ENCODE results near the gene ATP2B3.

The ATP2B3 gene

DNA sequence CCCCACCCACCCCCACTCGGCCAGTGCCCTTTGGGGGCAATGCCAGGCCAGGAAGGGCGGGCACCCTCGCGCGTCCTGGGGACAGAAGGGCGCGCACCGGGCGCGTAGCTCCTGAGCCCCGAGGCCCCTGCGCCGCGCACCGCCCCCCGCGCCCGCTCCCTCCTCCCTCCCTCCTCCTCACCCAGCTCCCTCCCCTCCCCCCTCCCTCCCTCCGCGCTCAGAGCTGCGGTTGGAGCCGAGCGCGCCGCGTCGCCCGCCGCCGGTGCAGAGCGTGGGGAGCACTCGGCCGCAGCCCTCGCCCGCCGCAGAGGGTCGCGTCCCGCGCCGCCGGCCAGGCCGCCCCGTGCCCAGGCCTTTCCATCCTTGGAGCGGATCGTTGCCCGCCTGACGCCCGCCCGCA, at the start of gene ATP2B3:
Gene ATP2B3 (plus strand): TSS at position 220 of the 400 bp plus-strand sequence. CDS start 18,606 bp downstream, outside the sequence.
- DNase-seq, result no peak

DNA sequence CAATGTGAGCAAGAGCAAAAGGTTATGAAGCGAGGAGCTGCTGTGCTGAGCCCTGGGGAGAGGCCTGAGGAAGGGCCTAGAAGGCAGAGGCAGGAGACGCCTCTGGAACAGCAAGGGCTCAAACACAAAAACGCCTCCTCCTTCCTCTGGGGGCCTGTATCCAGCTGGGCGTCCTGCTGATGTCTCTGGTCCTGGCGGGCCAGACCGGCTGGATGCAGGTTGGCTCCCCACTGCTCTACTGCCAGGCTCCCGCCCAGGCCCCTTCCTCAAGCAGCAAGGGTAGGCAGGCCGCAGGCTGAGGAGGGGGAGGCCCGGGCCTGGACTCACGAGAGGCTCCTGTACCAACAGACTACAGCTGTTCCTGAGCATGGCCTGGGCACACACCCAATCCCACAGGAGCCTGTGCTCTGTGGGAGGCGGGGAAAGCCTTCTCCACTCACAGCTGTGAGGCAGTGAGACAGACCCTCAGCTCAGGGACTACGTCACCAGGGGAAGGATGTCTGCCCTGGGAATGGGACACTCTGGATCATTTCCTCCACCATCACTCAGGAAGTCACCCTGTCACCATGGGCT, 49.3 kb upstream of the ATP2B3 start:
- DNase-seq, result no peak

DNA sequence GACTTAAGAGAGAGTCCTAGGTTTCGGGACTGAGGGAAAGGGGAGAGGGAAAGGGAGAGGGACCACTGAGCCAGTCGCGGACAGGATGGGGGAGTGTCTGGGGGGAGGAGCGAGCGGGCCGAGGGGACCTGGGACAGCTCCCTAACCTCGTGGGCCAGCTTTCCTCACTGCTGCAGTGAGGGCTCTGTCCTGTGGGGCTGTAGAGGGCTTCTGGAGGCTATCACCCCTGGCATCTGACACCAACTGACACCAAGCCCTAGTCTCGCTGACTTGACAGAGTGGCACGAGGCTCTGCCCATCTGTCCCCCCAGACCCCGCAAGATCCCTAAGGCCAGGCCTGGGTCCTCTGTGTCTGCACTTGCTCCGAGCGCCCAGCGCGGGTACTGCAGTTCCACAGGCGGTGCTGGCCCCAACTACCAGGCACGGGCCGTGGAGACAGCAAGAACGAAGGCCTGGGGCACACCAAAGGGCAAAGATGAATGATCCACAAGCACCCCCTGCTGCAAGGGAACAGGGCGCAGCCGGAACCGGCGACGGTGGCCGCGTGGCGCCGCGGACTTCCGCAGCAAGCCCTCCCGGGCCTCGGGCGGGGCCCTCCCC, 47.5 kb upstream of the ATP2B3 start:
- peak; percentile 7 for DNase-seq

DNA sequence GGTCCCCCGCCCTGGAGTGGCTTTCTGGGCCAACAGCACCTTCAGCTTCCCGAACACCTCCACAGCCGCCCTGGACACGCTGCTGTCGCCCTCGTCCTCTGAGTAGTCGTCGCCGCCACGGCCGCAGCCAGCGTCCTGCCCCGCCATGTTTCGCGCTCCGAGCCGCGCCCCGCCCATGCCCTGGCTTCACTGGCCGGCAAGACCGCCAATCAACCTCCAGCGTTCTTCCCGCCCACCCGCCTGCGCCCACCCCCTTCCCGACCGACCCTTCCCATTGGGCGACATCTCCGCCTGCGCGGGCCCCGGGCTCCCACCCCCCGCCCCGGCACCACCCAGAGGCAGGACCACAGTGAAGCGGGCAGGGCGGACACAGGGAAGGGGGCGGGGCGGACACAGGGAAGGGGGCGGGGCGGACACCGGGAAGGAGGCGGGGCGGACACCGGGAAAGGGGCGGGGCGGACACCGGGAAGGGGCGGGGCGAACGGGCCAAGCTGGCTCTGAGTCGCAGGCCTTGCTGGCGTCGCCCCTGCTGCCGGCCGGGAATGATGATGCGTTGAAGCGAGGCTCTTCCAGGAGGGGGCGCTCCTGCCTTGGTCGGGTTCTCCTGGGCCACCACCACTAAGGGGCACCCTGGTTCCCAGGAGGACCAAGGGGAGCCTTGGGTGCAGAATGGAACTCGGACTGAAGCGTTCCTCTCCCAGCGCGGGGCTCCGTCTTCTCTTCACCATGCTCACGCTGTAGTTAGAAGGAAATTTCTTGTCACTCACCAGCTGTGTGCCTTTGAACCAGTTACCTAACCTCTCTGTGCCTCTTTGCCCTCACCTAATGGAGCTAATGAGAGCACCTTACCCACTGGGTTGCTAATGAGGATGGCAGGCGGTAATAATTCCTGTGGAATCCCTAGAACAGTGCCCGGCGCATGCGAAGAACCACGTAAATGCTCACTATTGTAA, 46.8 kb upstream of the ATP2B3 start, which contains the start of gene HAUS7:
Gene HAUS7 (minus strand): TSS at position 166 of the 953 bp plus-strand sequence. CDS start 19 bp downstream, at position 147.
- DNase-seq, result peak; percentile 85

DNA sequence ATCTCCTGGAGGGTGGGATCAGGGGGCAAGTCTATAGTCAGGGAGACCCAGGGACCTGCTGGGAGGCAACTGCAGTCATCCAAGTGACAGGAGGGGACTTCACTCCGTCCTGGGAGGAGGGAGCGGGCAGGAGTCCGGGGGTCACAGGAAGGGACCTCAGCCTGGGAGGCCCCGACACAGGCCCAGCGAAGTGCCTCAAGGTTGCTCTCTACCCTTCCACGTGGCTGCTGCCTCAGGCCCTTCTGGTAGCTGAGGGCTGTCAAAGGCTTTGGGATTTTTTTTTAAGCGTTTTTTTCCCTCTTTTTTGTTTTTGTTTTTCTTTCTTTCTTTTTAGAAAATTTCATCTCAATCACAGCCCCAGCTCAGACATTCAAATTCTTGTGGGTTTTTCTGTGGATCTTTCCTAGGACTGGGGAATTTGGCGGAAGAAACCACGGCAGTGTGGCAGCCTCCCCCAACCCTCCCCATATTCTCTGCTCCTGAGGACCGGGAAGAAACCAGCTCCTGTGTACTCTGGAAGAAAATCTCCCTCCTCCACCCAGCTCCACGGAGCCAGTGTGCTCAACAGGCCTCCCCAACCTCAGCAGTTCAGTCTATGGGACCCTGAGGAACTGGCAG, 45.7 kb upstream of the ATP2B3 start:
- DNase-seq, result no peak

DNA sequence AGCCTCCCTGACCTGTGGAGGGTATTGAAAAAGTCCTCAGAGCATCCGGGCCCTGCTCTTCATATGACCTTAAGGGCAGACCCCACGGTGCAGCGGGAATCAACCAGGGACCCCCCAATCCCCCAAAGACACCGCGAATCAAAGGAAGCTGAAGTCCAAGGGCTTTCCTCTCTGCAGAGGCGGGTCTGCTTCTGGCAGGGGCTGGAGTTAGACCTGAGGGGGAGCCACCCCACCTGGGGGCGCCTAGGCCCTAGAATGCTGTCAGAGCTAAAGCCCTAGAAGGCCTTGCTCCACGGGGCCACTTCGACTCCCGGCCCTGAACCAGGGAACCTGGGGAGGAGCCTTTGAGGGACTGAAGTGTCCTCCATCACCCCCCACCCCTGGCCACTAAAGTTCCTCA, 44.3 kb upstream of the ATP2B3 start:
- DNase-seq, result no peak

DNA sequence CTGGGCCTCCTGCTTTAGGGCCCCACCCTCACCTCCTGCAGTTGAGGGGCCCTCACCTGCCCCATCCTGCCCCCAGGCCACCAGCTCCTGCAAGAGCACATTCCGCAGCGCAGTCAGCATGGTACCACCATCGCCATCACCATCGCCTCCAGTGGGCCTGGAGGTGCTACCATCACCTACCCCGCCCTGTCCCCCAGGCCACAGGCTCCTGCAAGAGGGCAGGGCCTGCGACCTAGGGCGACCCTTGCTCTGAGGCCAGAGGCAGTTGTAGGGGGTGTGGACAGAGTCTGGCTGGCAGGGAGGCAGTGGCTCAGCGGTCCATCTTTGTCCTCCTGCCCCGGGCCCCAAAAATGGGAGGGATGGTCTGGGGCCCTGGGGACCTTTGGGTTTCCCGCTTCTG, 43.2 kb upstream of the ATP2B3 start:
- no peak for DNase-seq

DNA sequence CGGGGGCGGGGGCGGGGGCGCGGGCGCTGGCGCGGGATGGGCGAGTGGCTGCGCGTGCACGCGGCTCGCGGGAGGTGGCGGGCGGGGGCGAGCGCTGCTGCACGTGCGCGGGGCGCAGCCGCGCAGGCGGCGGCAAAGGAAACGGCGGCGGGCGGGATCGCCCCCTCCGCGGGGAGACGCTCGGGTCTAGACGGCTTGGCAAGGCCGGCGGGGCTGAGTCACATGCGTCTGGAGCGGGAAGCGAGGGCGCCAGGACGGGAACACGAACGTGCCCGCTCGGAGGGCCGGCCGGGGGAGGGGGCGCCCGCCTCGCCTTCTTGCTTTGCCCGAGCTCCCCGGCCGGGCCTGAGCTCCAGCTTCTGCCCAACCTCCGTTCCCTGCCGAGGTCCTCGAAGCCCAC, 42.7 kb upstream of the ATP2B3 start:
- DNase-seq, result no peak

DNA sequence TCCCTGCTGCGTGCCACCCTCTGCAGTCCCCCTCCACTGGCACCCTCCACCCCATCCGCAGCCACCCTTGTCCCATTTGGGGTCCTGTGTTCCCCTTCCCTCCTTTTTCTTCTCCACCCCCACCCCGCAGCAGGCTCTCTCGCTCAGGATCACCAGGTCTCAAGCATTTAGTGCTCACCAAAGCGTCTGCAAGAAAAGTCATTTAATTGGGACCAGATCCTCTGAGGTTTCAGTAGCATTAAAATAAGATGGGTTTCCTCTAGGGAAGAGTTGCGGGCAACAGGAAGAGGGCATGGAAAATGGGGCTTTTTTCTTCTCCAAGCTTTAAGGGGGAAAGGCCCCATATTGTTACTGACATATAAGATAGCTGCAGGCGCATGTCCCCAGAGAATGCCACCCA, 42.2 kb upstream of the ATP2B3 start:
- no peak for DNase-seq

DNA sequence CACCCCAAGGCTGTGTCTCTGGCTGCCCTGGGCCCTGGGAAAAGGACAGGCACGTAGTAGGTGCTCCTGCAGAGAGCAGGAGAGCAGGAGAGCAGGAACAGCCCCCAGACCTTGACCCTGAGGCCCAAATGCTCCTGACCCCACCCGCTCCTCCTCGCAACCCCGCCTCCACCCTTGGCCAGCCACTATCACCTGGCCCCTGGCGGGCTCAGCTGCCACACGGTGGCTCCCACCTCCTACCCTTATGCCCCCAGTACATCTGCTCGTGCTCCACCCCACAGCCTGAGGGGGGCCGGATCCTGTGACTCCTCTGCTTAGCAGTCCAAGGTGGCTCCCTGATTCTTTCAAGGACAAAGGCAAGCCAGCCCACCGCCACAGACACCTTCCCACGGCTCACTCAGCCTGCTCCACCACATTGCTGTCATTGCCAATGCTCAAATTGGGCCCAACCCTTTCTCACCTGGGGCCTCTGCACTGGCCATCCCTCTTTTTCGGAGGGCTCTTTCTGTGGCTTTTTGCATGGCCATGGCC, 41.6 kb upstream of the ATP2B3 start:
- no peak for DNase-seq

DNA sequence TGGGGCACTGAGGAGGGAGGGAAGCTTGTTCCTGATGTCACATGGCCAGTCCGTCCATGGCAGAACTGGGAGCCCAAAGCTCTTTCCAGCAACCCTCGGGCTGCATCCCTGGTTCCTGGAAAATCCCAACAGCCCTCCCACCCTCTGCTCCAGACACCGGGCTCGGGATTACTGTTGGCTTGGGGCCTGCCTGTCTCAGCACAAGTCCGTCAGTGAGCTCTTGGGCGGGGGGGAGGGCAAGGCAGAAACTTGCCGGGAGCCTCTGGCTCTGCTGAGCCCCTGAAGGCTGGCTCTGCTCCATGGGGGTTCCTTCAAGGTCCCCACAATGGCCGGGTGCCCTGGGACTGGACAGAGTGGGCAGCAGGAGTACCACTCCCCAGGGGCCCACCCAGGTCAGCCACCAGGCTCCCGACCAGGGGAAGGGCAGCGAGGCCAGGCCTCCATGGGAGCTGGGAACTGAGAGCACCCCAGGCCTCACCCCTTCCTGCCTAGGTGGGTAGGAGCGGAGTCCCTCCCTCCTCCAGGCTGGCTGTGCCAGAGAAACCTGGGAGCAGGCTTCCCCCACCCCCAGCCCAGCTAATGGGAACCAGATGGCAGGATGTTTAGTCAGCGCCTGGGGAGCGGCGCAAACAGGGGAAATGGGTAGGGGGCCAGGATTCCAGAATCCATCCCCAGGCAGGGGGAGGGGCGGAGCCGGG, 40.6 kb upstream of the ATP2B3 start:
- DNase-seq, result no peak

DNA sequence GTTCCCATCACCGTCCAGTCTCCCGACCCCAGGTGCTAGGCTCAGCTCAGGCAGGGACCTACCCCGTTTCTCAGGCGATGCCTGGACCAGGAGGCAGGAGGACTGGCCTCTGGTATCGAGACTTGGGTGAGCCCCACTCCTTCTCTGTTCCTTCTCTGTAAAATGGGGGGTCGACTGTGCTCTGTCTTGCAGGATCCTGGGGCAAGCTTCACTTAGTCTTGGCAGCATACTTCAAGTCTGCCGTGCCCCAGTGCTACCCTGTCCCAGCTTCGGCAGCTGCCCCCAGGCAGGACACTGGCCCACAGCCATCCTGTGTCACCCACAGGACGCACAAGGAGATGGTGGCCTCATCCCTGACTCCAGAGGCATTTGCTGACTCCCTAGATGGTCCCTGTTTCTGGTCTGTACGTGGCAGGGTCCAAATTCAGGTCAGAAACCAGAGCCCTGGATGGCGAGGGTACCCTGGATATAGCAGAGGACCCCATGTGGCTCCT, 40.0 kb upstream of the ATP2B3 start:
- no peak for DNase-seq

DNA sequence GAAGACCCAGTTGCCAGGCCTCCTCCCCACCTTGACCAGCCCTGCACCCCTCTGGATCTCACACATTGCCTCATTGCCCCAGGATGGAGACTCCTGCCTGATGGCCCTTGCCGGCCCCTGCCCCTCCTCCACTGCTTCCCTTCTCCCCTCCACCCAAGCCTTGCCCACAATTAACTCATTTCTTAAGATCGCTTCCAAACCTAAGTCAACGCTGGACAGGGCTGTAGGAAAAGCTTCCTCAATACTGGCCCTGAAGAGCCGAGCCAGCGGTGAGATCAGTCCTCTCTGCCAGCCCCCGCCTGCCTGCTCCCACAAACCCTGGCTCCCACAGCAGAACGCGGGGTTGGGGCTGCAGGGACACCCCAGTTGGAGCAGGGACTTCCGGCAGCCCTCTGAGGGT, 39.5 kb upstream of the ATP2B3 start:
- no peak for DNase-seq

DNA sequence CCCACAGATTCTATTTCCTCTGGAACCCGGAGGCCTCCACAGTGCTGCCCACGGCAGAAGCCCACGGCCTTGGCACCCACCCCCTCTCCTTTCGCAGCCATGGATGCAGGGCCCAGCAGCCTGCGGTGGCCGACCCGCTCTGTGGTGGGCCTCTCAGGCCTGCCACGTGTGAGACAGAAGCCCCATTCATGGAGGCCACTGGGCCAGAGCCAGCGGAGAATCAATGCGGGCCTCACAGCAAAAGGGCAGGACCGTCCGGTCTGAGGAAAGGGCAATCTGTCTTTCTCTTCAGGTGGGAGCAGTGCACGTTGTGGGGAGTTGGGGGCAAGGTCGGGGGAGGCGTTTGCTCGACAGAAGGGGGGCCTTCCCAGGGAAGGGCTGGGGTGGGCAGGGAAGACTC, 38.7 kb upstream of the ATP2B3 start:
- no peak for DNase-seq

DNA sequence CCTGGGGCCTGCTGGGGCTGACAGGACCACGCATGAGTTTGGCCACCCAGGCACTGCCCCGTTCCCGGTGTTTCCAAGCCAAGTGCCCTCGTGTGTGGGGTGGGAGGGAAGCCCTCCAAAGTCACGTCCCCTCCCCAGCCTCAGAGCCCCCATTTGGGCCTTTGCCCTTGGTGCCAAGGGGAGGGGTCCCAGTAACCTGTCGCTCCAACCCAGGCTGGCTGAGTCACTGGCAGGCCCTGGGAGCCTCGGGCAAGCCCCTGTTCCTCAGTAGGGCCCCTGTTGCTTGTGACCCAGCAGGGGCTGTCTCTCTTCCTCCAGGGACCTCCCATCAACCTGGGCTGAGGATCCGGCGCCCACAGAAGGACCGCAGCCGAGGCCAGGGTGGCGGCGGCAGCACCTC, 36.4 kb upstream of the ATP2B3 start:
- no peak for DNase-seq

DNA sequence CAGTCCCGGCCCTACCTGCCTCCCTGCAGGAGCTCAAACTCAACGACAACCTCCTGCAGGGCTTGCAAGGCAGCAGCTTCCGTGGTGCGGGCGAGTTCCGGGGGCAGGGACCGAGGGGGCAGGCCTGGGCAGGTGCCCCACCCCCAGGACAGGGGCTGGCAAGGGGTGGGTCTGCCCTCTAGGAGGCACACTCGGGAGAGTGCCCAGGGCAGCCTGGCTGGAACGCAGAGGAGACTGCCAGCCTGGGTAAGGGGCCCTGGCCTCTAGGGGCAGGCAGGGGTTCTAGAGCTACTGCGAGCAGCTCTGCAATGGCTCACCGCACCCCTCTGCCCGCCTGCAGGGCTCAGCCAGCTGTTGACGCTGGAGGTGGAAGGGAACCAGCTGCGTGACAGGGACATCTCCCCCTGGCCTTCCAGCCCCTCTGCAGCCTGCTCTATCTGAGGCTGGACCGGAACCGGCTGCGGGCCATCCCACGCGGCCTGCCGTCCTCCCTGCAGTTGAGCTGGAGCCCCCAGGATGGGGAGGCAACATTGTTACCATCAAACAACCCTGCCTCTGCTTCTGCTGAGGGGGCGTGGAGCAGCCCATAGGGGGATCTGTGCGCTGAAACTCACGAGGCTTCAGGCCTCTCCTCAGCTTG, 34.9 kb upstream of the ATP2B3 start:
- DNase-seq, result no peak

DNA sequence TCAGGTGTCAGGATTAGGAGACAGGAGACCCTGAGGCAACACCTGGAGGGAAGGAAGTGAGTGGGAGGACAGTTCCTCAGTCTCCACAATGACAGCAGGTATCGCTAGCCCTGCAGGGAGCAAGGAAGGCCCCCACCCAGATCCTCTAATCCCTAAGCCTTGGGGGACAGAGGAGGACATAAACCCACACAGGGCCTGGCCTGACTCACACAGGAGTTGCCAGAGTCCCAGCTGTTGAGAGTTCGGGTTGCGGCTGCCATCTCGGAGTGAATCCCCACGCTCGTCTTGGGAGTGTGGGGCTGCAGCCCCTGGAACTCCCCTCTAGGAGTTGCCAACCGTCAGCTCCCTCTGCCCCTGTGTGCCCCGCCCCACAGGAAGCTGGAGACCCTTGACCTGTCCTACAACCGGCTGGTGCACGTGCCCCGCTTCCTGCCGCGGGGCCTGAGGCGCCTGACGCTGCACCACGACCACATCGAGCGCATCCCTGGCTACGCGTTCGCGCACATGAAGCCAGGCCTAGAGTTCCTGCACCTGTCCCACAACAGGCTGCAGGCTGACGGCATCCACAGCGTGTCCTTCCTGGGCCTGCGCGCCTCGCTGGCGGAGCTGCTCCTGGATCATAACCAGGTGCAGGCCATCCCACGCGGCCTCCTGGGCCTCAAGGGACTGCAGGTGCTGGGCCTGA, 31.9 kb upstream of the ATP2B3 start:
- DNase-seq, result no peak

DNA sequence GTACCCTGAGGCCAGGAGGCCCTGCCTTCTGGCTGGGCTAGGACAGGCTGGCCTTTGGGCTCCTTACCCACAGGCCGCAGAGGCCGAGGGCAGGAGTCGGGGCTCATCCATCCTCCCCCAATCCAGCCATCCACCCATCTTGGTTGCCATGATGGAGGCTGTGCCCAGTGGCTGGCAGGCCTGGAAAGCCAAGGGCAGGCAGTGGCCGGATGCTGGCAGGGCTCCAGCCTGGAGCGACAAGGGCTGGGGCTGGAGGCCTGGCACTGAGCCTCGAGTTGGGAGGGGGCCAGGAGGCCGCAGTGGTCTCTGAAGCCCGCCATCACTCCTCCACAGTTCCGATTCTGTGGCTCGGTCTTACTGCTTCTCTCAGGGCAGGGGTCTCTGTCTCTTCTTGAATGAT, 31.3 kb upstream of the ATP2B3 start:
- DNase-seq, result no peak

DNA sequence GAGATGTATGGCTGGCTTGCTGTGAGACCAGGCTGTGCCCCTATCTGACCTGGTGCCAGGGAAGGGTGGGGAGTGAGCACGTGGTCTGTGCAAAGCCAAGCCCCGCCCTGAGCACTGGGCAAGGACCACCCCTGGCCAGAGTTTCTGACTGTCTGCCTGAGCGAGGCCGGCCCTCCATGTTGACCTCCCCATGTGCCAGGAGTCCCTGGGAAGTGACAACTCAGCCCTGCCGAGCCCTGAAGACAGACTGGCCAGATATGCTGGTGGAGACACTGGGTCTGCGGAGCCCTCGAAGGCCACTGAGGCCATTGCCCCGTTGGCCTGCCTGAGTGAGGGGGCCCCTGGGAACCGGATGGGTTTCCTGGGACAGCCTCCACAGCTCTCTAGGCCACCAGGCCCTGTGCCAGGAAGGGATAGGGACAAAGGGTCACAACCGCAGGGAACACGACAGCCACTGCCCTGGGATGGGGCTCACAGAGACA, 29.8 kb upstream of the ATP2B3 start:
- DNase-seq, result no peak

DNA sequence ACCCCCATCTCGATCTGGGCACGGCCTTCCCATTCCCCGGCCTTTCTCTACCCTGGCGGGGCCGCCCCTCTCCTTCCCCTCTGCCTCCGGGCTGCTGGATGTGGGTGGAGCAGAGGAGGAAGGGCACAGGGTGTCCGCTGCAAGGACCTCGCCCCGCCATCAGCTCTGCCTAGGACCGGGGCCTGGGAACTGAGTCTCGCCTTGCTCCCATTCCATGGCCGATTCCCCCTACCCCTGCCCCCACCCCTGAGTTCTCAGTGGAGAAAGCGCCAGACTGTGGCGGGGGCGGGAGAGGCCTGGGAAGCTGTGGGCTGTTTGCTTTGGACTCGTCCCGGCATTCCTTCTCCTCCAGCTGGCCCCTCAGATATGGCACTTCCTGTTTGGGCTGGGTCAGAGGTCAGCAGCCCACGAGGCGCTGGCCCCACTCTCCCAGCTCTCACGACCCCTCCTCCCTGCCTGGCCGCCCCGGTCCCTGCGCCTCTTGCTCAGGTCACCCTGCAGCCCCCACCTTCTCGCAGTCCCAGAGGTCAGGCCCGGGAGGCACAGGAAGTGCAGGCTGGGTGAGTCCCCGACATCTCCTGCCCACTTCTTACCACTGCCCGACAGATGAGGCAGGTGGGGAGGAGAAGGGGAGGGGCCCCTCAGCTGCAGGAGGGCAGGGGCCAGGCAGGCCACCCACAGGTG, 29.1 kb upstream of the ATP2B3 start:
- no peak for DNase-seq
